Activated T-cell treated with anti-CD3 and anti-CD28 coated beads, Interleukin-2, amount 50 U/mL, for 24 hours (primary cell): ENCODE results near the gene RABGAP1L.
"Not testable (repeated sequence)": the region's sequence is repeated elsewhere in the genome, so short reads cannot be mapped to it uniquely, and the experiment has no call there.

Experiments
- DNase-seq: peaks from one replicate; pipeline ENCODE4 v3.0.0-alpha.2; 2020
- H3K27ac Mint-ChIP-seq: 2 replicates; pipeline ENCODE4 v1.8.0; 2020; ENCODE audit warnings: mild to moderate bottlenecking, mixed read lengths
- H3K27me3 Mint-ChIP-seq: 2 replicates; pipeline ENCODE4 v1.8.0; 2020; ENCODE audit warnings: mixed read lengths
- H3K36me3 Mint-ChIP-seq: 2 replicates; pipeline ENCODE4 v1.8.0; 2020; ENCODE audit warnings: low read depth, mixed read lengths
- H3K4me1 Mint-ChIP-seq: 2 replicates; pipeline ENCODE4 v1.8.0; 2020; ENCODE audit warnings: low read depth, mixed read lengths
- H3K4me3 Mint-ChIP-seq: 2 replicates; pipeline ENCODE4 v1.8.0; 2020; ENCODE audit warnings: mild to moderate bottlenecking, moderate library complexity, mixed read lengths
- H3K9me3 Mint-ChIP-seq: 2 replicates; pipeline ENCODE4 v1.8.0; 2020; ENCODE audit warnings: mixed read lengths

RABGAP1L gene

DNA sequence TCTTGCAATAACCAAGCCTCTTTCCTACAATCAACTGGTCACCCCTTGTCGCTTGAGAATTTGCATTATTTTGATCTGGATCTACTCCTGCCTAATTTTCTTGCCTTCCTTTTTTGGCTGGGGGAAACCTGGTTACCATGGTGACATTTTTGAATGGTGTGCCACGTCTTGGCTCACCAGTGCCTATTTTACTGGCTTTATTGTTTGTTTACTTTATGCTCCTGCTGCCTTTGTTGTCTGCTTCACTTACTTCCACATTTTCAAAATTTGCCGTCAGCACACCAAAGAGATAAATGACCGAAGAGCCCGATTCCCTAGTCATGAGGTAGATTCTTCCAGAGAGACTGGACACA is 289.2 kb downstream of the RABGAP1L start:
- no peak overlapping the region for H3K4me3 Mint-ChIP-seq
- no peak for DNase-seq
- no peak overlapping the region for H3K27ac Mint-ChIP-seq
- no peaks in the 10 kb centered on the region for H3K36me3 Mint-ChIP-seq
- peaks cover 6% of the 10 kb centered on the region for H3K4me1 Mint-ChIP-seq
- H3K9me3 Mint-ChIP-seq: no peaks in the 10 kb centered on the region
- H3K27me3 Mint-ChIP-seq: no peaks in the 10 kb centered on the region

DNA sequence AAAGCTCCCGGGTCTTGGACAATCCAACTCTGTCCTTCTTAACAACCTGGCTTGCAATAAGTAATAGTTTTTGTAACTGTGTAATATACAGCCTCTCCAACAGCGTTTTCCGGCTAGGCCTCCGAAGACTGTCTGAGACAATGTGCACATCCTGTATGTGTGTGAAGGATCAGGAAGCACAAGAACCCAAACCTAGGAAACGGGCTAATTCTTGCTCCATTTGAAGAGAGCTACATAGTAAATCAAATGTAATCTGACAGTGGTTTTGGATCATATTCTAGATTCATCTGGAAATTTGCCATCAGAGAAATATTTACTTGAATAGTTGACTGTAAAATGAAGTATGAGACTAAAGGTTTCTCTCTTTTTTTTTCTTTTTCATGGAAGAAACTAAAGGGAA is 289.7 kb downstream of the RABGAP1L start:
- Mint-ChIP-seq H3K9me3 (no peaks in the 10 kb centered on the region), H3K27ac (no peak overlapping the region), H3K4me1 (peaks cover 6% of the 10 kb centered on the region), H3K4me3 (no peak overlapping the region), H3K27me3 (no peaks in the 10 kb centered on the region), H3K36me3 (no peaks in the 10 kb centered on the region)
- no peak for DNase-seq

- Mint-ChIP-seq H3K4me1 (peaks cover 6% of the 10 kb centered on the region), H3K27ac (no peak overlapping the region), H3K9me3 (no peaks in the 10 kb centered on the region), H3K36me3 (no peaks in the 10 kb centered on the region), H3K27me3 (no peaks in the 10 kb centered on the region), H3K4me3 (no peak overlapping the region)
- no peak for DNase-seq
Observed at GRCh38 chr1:174451408-174451807, 292.1 kb downstream of the RABGAP1L start.

GRCh38 chr1:174465855-174466254 is 306.5 kb downstream of the RABGAP1L start:
- Mint-ChIP-seq H3K9me3 (peaks cover 4% of the 10 kb centered on the region), H3K27ac (no peak overlapping the region), H3K27me3 (no peaks in the 10 kb centered on the region), H3K4me3 (no peak overlapping the region), H3K36me3 (peaks cover 13% of the 10 kb centered on the region), H3K4me1 (no peaks in the 10 kb centered on the region)
- DNase-seq: no peak

DNA sequence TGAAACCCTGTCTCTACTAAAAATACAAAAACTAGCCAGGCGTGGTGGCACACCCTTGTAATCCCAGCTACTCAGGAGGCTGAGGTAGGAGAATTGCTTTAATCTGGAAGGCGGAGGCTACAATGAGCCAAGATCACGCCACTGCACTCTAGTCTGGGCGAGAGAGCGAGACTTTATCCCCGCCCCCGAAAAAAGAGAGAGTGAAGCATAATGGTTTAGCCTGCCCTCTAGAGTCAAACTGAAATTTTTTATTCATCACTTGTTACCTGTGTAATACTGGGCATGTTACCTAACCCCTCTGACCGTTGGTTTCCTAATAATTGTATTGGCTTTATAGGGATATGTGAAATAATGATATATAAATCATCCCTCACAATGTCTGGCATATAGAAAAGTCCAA is 307.3 kb downstream of the RABGAP1L start:
- peaks cover 11% of the 10 kb centered on the region for H3K36me3 Mint-ChIP-seq
- H3K27me3 Mint-ChIP-seq: no peaks in the 10 kb centered on the region
- DNase-seq: no peak
- peaks cover 4% of the 10 kb centered on the region for H3K9me3 Mint-ChIP-seq
- H3K27ac Mint-ChIP-seq: no peak overlapping the region
- no peaks in the 10 kb centered on the region for H3K4me1 Mint-ChIP-seq
- H3K4me3 Mint-ChIP-seq: no peak overlapping the region

GRCh38 chr1:174469052-174469451 is 309.7 kb downstream of the RABGAP1L start:
- no peaks in the 10 kb centered on the region for H3K36me3 Mint-ChIP-seq
- no peak overlapping the region for H3K4me3 Mint-ChIP-seq
- no peak for DNase-seq
- no peaks in the 10 kb centered on the region for H3K27me3 Mint-ChIP-seq
- no peak overlapping the region for H3K27ac Mint-ChIP-seq
- H3K4me1 Mint-ChIP-seq: no peaks in the 10 kb centered on the region
- H3K9me3 Mint-ChIP-seq: no peaks in the 10 kb centered on the region

- H3K36me3 Mint-ChIP-seq: no peaks in the 10 kb centered on the region
- DNase-seq: no peak
- H3K4me3 Mint-ChIP-seq: no peak overlapping the region
- H3K27me3 Mint-ChIP-seq: no peaks in the 10 kb centered on the region
- H3K4me1 Mint-ChIP-seq: no peaks in the 10 kb centered on the region
- no peaks in the 10 kb centered on the region for H3K9me3 Mint-ChIP-seq
- H3K27ac Mint-ChIP-seq: no peak overlapping the region
Observed at GRCh38 chr1:174469687-174470086, 310.4 kb downstream of the RABGAP1L start.

GRCh38 chr1:174479281-174479680 is 320.0 kb downstream of the RABGAP1L start:
- no peak for DNase-seq
- no peak overlapping the region for H3K4me3 Mint-ChIP-seq
- H3K27ac Mint-ChIP-seq: no peak overlapping the region
- H3K27me3 Mint-ChIP-seq: no peaks in the 10 kb centered on the region
- H3K4me1 Mint-ChIP-seq: peaks cover 3% of the 10 kb centered on the region
- no peaks in the 10 kb centered on the region for H3K36me3 Mint-ChIP-seq
- H3K9me3 Mint-ChIP-seq: peaks cover 3% of the 10 kb centered on the region

DNA sequence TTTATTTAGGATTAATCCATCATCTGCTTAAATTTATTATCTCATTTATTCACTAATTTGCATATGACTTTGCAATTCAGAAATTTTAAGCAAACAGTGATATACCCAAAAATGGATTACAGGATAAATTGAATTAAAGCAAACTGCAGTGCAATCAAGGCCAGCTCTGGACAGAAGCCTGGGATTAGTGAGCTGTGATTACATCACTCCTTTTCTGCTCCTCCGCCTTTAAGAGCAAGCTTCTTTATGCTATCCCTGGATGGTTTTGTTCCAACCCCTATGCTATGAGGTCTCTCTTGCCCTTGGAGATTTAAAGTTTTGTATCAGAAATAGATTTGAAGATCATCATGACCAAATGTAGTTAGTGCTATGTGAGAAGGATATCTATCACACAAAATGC is 321.0 kb downstream of the RABGAP1L start:
- no peak for DNase-seq
- H3K9me3 Mint-ChIP-seq: peaks cover 5% of the 10 kb centered on the region
- peaks cover 4% of the 10 kb centered on the region for H3K4me1 Mint-ChIP-seq
- H3K36me3 Mint-ChIP-seq: peaks cover 2% of the 10 kb centered on the region
- H3K27me3 Mint-ChIP-seq: no peaks in the 10 kb centered on the region
- H3K4me3 Mint-ChIP-seq: no peak overlapping the region
- no peak overlapping the region for H3K27ac Mint-ChIP-seq

GRCh38 chr1:174491606-174492005 is 332.3 kb downstream of the RABGAP1L start:
- peaks cover 8% of the 10 kb centered on the region for H3K36me3 Mint-ChIP-seq
- H3K27ac Mint-ChIP-seq: no peak overlapping the region
- no peaks in the 10 kb centered on the region for H3K27me3 Mint-ChIP-seq
- no peak for DNase-seq
- H3K4me1 Mint-ChIP-seq: peaks cover 5% of the 10 kb centered on the region
- H3K4me3 Mint-ChIP-seq: no peak overlapping the region
- peaks cover 7% of the 10 kb centered on the region for H3K9me3 Mint-ChIP-seq

DNA sequence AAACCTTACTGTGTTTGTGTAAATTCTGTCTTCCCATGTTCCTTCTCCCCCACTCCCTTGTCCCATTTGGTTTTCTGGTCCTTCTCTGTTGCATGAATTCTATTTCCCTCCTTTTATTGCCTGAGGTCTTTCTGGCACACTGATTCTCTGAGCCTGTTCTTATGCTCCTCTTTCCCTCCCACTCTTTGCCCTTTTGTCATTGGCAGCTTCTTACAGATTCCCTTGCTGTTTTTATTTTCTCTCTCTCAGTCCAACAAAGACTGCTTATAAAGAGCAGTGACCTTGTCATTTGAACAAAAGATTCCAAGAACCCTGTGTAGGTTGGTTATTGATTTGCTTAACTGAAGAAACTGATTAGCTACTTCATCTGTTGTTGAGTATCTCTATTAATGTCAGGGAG is 338.2 kb downstream of the RABGAP1L start:
- Mint-ChIP-seq H3K9me3 (no peaks in the 10 kb centered on the region), H3K36me3 (peaks cover 2% of the 10 kb centered on the region), H3K4me3 (no peak overlapping the region), H3K4me1 (peaks cover 3% of the 10 kb centered on the region), H3K27me3 (no peaks in the 10 kb centered on the region), H3K27ac (no peak overlapping the region)
- no peak for DNase-seq

DNA sequence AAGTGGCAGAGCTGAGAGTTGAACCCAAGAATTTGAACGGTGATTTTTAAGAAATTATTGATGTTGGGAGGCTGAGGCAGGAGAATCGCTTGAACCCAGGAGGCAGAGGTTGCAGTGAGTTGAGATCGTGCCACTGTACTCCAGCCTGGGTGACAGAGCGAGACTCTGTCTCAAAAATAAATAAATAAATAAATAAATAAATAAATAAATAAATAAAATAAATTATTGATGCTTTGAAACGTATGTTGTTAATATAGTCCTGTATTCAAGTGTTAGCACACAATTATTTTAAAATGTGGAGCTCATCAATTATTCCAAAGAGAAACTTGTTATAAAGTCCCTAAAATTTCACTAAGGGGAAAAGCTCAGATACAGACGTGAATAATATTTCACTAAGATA is 357.4 kb downstream of the RABGAP1L start:
- H3K9me3 Mint-ChIP-seq, H3K4me3 Mint-ChIP-seq, H3K4me1 Mint-ChIP-seq, H3K27me3 Mint-ChIP-seq, H3K27ac Mint-ChIP-seq, DNase-seq: not testable (repeated sequence)
- H3K36me3 Mint-ChIP-seq: peaks cover 17% of the 10 kb centered on the region

DNA sequence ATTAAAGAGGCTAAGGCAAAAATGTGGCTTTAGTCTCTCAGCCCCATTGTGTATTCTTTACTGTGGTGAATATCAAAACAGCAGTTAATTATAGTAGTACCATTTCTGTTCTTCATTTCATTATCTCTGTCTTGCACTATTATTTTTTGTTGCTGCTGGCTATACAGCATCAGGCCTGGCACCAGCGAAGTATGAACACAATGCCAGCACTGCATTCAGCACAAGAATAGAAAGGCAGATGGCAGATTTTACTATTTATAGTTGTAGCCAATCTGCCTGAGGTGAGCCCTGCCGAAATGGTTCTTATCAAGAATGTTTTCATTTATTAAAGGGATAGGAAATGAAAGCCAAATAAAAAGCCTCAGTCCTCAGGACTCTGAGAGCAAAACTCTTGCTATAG is 360.5 kb downstream of the RABGAP1L start:
- peaks cover 6% of the 10 kb centered on the region for H3K4me1 Mint-ChIP-seq
- no peak overlapping the region for H3K27ac Mint-ChIP-seq
- H3K4me3 Mint-ChIP-seq: no peak overlapping the region
- peaks cover 25% of the 10 kb centered on the region for H3K36me3 Mint-ChIP-seq
- DNase-seq: no peak
- H3K9me3 Mint-ChIP-seq: peaks cover 18% of the 10 kb centered on the region
- H3K27me3 Mint-ChIP-seq: no peaks in the 10 kb centered on the region

- Mint-ChIP-seq H3K27ac (no peak overlapping the region), H3K27me3 (no peaks in the 10 kb centered on the region), H3K4me1 (peaks cover 14% of the 10 kb centered on the region), H3K4me3 (no peak overlapping the region), H3K36me3 (peaks cover 56% of the 10 kb centered on the region), H3K9me3 (peaks cover 45% of the 10 kb centered on the region)
- DNase-seq: no peak
Observed at GRCh38 chr1:174531751-174532150, 372.4 kb downstream of the RABGAP1L start.

- Mint-ChIP-seq H3K9me3 (peaks cover 38% of the 10 kb centered on the region), H3K4me1 (peaks cover 2% of the 10 kb centered on the region), H3K4me3 (no peak overlapping the region), H3K27me3 (no peaks in the 10 kb centered on the region), H3K27ac (no peak overlapping the region), H3K36me3 (peaks cover 46% of the 10 kb centered on the region)
- no peak for DNase-seq
Observed at GRCh38 chr1:174534789-174535188, 375.5 kb downstream of the RABGAP1L start.

GRCh38 chr1:174535207-174535606 is 375.9 kb downstream of the RABGAP1L start:
- Mint-ChIP-seq H3K9me3 (peaks cover 38% of the 10 kb centered on the region), H3K27ac (no peak overlapping the region), H3K4me3 (no peak overlapping the region), H3K36me3 (peaks cover 50% of the 10 kb centered on the region), H3K27me3 (no peaks in the 10 kb centered on the region), H3K4me1 (peaks cover 2% of the 10 kb centered on the region)
- DNase-seq: no peak
